HEK293 (cell line): Measurements from ENCODE around the gene ITSN2.

Experiments used
- ATF2 ChIP-seq: fragments of 450-650 bp; formaldehyde crosslinking; IDR thresholded peaks from 2 replicates; pipeline ENCODE4 v1.5.1; 2016; ENCODE audit warnings: missing biosample characterization, missing genetic modification characterization, low read depth
- CTCF ChIP-seq: fragments of 450-650 bp; formaldehyde crosslinking; IDR thresholded peaks from 2 replicates; pipeline ENCODE4 v1.5.1; 2016; ENCODE audit warnings: missing biosample characterization, missing genetic modification characterization
- YY1 ChIP-seq: fragments of 450-650 bp; formaldehyde crosslinking; IDR thresholded peaks from 2 replicates; pipeline ENCODE4 v1.5.1; 2018; ENCODE audit warnings: missing biosample characterization, missing genetic modification characterization
- ZEB2 ChIP-seq: fragments of 450-650 bp; formaldehyde crosslinking; IDR thresholded peaks from 2 replicates; pipeline ENCODE4 v1.5.1; 2016; ENCODE audit warnings: missing biosample characterization, missing genetic modification characterization
- ZFP37 ChIP-seq: fragments of 450-650 bp; formaldehyde crosslinking; IDR thresholded peaks from 2 replicates; pipeline ENCODE4 v1.5.1; 2016; ENCODE audit warnings: missing biosample characterization, missing genetic modification characterization
- ZNF777 ChIP-seq: fragments of 450-650 bp; formaldehyde crosslinking; IDR thresholded peaks from 2 replicates; pipeline ENCODE4 v1.5.1; 2017; ENCODE audit warnings: missing biosample characterization, missing genetic modification characterization, borderline replicate concordance
- ZSCAN23 ChIP-seq: fragments of 450-650 bp; formaldehyde crosslinking; IDR thresholded peaks from 2 replicates; pipeline ENCODE4 v1.5.1; 2016; ENCODE audit warnings: missing biosample characterization, missing genetic modification characterization

- TF ChIP-seq ZNF777 (tag by site-specific recombination) (no peak), YY1 (tag by site-specific recombination) (no peak), CTCF (tag by site-specific recombination) (no peak), ZSCAN23 (tag by site-specific recombination) (no peak), ZFP37 (tag by site-specific recombination) (no peak), ZEB2 (tag by site-specific recombination) (no peak), ATF2 (tag by site-specific recombination) (no peak)
Measured at GRCh38 chr2:24253303-24253919, 106.9 kb downstream of the ITSN2 start.
